GM19372 (cell line): ENCODE results near the gene MEOX1.

ENCODE experiments used
- ATAC-seq: cut with Tn5 transposase; IDR thresholded peaks from one replicate; pipeline ENCODE4 v1.9.1; 2021; ENCODE audit warnings: mild to moderate bottlenecking, low read depth, moderate library complexity; ENCODE audit not compliant: unreplicated experiment

The MEOX1 gene

GRCh38 chr17:43683928-43684653 lies 22.4 kb upstream of the MEOX1 start:
- no peak for ATAC-seq

GRCh38 chr17:43680461-43680860 lies 18.7 kb upstream of the MEOX1 start:
- ATAC-seq = no peak

- ATAC-seq = no peak
Measured at GRCh38 chr17:43679911-43680310, 18.2 kb upstream of the MEOX1 start.

DNA sequence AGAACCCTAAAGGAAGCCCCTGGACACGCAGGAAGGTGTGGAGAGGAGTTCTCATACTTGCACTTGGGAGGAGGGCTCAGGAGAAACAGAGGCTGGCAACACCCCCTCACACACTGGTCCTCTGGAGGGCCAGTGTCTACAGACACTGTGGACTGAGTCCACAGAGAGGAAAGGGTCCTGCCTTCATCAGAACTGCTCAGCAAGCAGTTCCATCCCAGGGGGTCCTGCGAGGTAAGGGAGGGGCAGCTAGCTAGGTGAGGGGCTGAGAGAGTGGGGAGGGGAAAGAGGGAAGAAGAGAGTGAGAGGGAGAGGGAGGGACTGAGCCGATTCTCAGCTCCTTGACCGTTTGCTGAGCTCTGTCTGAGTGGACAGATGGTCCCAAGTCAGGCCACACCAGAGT lies 17.7 kb upstream of the MEOX1 start:
- ATAC-seq = no peak

- ATAC-seq = no peak
Measured at GRCh38 chr17:43676471-43676870, 14.7 kb upstream of the MEOX1 start.

- ATAC-seq = no peak
Measured at GRCh38 chr17:43674394-43674793, 12.7 kb upstream of the MEOX1 start.

DNA sequence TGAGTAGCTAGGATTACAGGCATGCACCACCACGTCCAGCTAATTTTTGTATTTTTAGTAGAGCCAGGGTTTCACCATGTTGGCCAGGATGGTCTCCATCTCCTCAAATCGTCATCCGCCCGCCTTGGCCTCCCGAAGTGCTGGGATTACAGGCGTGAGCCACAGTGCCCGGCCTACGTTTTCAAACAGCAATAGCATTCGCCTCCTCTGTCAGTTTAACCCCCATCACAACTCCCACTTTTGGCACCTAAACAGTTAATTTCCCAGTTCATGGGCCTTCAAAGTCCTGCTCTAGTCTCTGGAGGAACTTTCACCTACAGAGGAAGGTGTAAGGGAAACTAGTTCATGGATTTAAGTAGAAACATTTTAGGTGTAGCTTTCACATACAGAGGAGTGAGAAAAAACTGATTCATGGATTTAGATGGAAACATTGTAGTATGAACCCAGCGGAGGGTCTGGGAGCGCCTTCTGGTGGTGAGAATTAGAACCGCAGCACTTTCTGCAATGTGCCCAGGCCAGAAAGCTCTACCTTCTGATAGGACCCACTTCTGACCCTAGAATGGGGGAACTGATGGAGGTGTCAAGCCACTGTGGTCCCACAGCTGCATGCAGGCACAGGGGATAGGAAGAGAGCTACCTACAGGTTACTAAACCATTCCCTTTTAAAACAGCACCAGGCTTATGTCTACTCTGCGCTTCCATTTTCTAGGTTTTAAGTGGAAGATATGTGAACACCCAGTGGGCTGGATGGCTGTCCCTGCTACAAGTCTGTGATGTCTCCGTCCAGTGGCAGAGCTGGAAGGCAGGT lies 12.0 kb upstream of the MEOX1 start:
- no peak for ATAC-seq

DNA sequence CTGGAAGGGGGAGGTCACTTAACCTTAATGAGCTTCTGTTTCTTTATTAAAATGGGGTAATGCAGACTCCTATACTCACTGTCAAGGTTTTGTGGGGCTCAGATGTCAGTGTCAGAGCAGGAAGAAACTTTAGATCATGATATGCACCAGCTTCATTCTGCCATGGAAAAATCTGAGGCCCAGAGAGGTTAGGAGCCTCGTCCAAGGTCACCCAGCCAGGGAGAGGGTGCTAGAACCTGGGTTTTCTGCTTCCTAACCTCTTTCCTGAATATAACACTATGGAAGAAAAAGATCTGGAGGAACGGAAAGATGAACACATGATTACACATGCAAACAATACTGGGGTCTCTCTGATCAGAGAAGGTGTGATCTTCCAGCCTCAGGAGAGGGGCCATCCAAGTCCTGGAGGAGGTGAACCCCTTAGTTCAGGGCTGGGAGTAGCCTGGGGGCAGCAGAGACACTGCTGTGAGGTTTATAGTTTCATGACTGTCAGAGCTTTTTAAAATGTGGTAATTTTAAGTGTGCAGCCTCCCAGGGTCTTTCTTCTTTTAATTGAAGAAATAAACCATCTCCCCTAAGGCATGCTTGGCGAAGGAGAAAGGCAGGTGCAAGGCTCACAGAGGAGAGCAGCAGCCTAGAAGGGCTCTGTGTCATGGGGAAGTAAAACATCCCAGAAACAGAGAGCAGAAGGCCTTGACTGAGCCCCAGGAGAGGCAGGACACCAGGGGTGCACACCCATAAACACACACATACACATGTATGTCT lies 10.2 kb upstream of the MEOX1 start:
- no peak for ATAC-seq

- ATAC-seq = no peak
Measured at GRCh38 chr17:43671031-43671692, 9.4 kb upstream of the MEOX1 start.

DNA sequence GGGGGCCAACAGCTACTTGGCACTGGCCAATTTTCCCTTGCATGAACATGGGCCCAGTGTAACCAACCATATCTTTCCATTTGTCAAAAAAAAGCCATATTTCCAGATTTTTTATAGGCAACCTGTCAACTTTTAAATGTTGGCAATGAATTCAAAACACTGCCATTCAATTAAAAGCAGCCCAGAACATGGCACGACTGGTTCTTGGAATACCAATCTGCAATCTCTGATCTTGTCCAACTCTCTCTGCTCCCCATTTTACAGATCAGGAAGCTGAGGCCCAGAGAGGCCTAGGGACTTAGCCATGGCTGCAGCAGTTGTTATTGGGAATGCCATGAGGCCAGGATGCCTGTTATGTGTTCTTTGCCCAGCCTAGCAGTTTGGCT lies 8.9 kb upstream of the MEOX1 start:
- no peak for ATAC-seq

- no peak for ATAC-seq
Measured at GRCh38 chr17:43669971-43670644, 8.4 kb upstream of the MEOX1 start.

GRCh38 chr17:43667947-43668348 lies 6.2 kb upstream of the MEOX1 start:
- ATAC-seq = no peak

DNA sequence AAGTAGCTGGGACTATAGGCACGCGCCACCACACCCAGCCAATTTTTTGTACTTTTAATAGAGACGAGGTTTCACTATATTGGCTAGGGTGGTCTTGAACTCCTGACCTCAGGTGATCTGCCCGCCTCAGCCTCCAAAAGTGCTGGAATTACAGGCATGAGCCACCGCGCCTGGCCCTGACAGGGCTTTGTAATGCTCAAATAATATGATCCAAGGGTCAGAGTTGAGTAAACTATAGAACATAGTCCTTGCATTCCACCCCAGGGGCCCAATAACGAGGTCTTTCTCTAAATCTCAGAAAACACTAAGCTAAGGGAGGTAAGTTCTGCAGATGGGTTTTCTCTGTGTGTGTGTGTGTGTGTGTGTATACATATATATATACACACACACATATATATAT lies 5.8 kb upstream of the MEOX1 start:
- ATAC-seq = no peak

GRCh38 chr17:43665937-43666236 lies 4.2 kb upstream of the MEOX1 start:
- no peak for ATAC-seq

DNA sequence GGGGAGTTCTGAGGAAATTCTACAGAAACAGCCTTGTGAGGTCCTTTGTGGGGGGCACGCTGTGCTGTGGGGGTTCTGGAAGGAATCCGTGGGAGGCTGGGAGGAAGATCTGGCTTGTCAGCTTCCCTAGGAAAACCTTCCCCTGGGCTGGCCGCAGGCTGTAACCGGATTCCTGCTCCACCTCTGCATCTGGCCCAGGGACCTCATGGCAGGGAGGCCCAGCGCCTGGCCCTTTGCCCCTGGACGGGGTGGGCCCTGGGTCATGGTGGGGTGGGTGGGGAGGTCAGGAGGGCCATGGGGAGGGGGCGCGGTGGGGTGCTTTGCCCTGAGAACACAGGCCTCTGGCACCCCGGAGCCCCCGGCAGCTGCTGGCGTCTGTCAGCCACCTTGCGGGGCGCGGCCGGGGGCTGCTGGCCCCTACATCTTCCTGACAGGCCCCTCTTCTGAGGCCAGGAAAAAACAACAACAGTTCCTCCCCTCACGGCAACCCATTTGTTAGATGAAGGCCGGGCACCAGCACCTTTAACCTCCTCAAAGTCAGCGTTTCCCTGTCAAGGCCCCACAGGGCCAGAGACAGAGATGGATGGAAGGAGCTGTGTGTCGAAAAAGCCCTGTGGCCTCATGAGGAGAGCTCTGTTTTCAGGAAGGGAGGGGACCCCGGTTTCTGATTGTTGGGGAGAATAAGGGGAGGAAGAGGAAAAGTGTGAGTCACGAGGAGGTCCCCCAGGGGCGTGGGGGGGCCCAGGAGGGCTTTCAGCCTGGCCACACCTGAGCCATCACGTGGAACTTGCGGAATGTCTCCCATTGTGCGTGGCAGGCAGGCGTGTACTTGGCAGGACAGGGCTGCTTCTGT lies 3.6 kb upstream of the MEOX1 start:
- ATAC-seq = no peak

- no peak for ATAC-seq
Measured at GRCh38 chr17:43664096-43664495, 2.4 kb upstream of the MEOX1 start.

- ATAC-seq = no peak
Measured at GRCh38 chr17:43663383-43663782, 1.7 kb upstream of the MEOX1 start.

DNA sequence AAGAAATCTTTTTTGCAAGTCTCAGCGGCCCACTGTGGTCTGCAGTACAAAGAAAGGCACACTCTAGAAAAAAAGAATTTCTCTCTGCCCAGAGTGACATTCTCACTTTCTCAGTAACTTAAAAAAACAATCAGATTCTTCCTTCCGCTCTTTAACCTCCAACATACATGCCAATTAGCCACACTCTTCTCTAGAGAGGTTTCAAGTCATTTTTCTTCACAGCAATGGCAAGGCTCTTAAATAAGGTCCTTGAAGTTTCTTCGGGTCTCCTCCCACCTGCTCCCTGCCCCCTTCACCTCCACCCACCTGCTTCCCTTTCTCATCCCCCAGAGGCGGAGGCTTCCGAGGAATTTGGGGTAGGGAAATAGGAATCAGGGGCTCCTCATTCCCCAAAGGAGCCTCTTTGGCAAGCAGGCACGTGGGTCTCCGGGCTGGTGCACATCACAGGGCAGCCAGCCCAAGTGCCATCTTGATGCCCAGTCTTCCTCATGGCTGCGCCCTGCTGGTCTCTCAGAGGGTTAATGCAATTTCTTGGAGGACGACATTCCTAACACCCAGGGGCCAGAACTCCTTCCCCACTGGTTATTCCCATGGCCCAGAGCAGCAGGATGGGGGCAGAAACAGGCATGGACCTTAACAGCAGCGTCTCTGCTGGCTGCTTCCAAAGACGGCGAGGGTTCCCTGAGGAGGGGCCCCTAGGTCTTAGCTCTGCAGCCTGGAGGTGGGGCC lies 855 bp upstream of the MEOX1 start:
- ATAC-seq = no peak
